Measurements from ENCODE around the gene IL1RAPL2.

GRCh38 chrX:105189093-105189492, 623.1 kb downstream of the IL1RAPL2 start:
- TF ChIP-seq ZNF214 (tag by site-specific recombination; IDR thresholded peaks at IDR 0.05; ENCODE audit: borderline replicate concordance) (no peak), ZNF768 (tag by site-specific recombination; IDR thresholded peaks at IDR 0.05) (no peak), ZNF18 (tag by site-specific recombination; IDR thresholded peaks at IDR 0.05) (no peak), CTCF (tag by site-specific recombination; IDR thresholded peaks at IDR 0.05) (no peak), ZNF473 (tag by site-specific recombination; IDR thresholded peaks at IDR 0.05) (no peak), MYNN (tag by site-specific recombination; IDR thresholded peaks at IDR 0.05; ENCODE audit: borderline replicate concordance) (no peak), ZBTB49 (tag by site-specific recombination; IDR thresholded peaks at IDR 0.05; ENCODE audit: low read depth) (no peak), GLIS2 (tag by site-specific recombination; IDR thresholded peaks at IDR 0.05) (no peak), ZNF335 (tag by site-specific recombination; conservative IDR thresholded peaks at IDR 0.05) (no peak), ZBTB11 (tag by site-specific recombination; conservative IDR thresholded peaks at IDR 0.05; ENCODE audit: low read depth) (no peak), ZNF112 (tag by site-specific recombination; IDR thresholded peaks at IDR 0.05) (no peak)

All from HEK293 (cell line).